B cell (primary cell): Measurements from ENCODE around the gene MT3. TPM values are rescaled to one million over a fixed set of nuclear protein-coding genes. Genes with fewer than 3 reads are reported as not detected.
"Not testable (repeated sequence)": the region's sequence is repeated elsewhere in the genome, so short reads cannot be mapped to it uniquely, and the experiment has no call there.

Source experiments
- ATAC-seq: fragments of 200-7000 bp; cut with Tn5 transposase; one replicate; pipeline ENCODE4 v1.10.0; 2021; ENCODE audit warnings: low read depth, mild to moderate bottlenecking, moderate number of reproducible peaks, moderate library complexity
- CTCF ChIA-PET: fragments of 350-600 bp; sonication (Branson Sonifier 250); formaldehyde crosslinking; loops from one replicate; lab custom pipeline; 2021; ENCODE audit warnings: antibody characterized with exemption, inconsistent platforms; lab: Charles Lee
- POLR2A ChIA-PET: fragments of 350-600 bp; sonication (Branson Sonifier 250); formaldehyde crosslinking; loops from one replicate; lab custom pipeline; 2021; ENCODE audit warnings: antibody characterized with exemption; lab: Charles Lee
- DNase-seq: peaks from one replicate; pipeline ENCODE4 v3.0.0; 2013
- H2AFZ ChIP-seq: 2 replicates; pipeline ENCODE4 v1.6.1; 2012; ENCODE audit warnings: mild to moderate bottlenecking, low read depth, low read length; ENCODE audit not compliant: insufficient read depth, poor library complexity, severe bottlenecking
- H3K27ac ChIP-seq, 2 donors: 1 replicate in 1 of 2; 2 replicates in 1 of 2; pipeline ENCODE4 v1.5.1; 2012 to 2013; ENCODE audit warnings: low read length in 2 of 2, mild to moderate bottlenecking in 2 of 2, moderate library complexity in 1 of 2
- H3K27me3 ChIP-seq, 4 experiments: fragments of 200-600 bp in 1 of 4; sonication (generic) in 1 of 4; replicated peaks in 1 of 4; 1 replicate in 2 of 4; 2 replicates in 2 of 4; pipeline versions ENCODE4 v1.6.1 to v1.7.0; 2013 to 2016; ENCODE audit warnings: low read length in 3 of 4, mild to moderate bottlenecking in 2 of 4, mixed read lengths in 1 of 4, moderate library complexity in 1 of 4; ENCODE audit not compliant: insufficient read depth in 4 of 4, control insufficient read depth in 3 of 4; ENCODE audit errors: control extremely low read depth in 1 of 4
- H3K36me3 ChIP-seq, 2 experiments: replicated peaks in 1 of 2; 1 replicate in 1 of 2; 2 replicates in 1 of 2; pipeline versions ENCODE4 v1.6.1 to v1.7.1; 2013; ENCODE audit warnings: low read length in 1 of 2; ENCODE audit not compliant: insufficient read depth in 2 of 2, control insufficient read depth in 1 of 2; ENCODE audit errors: control extremely low read depth in 1 of 2, extremely low read depth in 1 of 2
- H3K4me1 ChIP-seq, 2 donors: fragments of 200-600 bp in 1 of 2; sonication (generic) in 1 of 2; 1 replicate in 1 of 2; 2 replicates in 1 of 2; pipeline versions ENCODE4 v1.5.1 to v1.6.1; 2013 to 2017; ENCODE audit warnings: low read length in 2 of 2; ENCODE audit not compliant: control insufficient read depth in 2 of 2, insufficient read depth in 2 of 2
- H3K4me2 ChIP-seq: replicated peaks from 2 replicates; pipeline ENCODE3; 2012; ENCODE audit warnings: mild to moderate bottlenecking, low read depth, low read length; ENCODE audit not compliant: poor library complexity, severe bottlenecking
- H3K4me3 ChIP-seq, 5 experiments: fragments of 200-600 bp in 1 of 5; sonication (generic) in 1 of 5; 1 replicate in 3 of 5; 2 replicates in 2 of 5; pipeline versions ENCODE4 v1.5.1 to v1.7.0; 2011 to 2016; ENCODE audit warnings: low read length in 4 of 5, mild to moderate bottlenecking in 4 of 5, low read depth in 2 of 5, control low read depth in 1 of 5, moderate library complexity in 1 of 5; ENCODE audit not compliant: insufficient read depth in 1 of 5; ENCODE audit errors: control extremely low read depth in 1 of 5, extremely low read depth in 1 of 5
- H3K79me2 ChIP-seq: fragments of 200-600 bp; sonication (generic); one replicate; pipeline ENCODE4 v1.6.0; 2016; ENCODE audit warnings: low read length; ENCODE audit not compliant: control insufficient read depth, insufficient read depth
- H3K9ac ChIP-seq: fragments of 200-600 bp; sonication (generic); 2 replicates; pipeline ENCODE4 v1.6.1; 2017; ENCODE audit warnings: mild to moderate bottlenecking, low read length, moderate library complexity
- H3K9me3 ChIP-seq, 3 donors: one replicate each; pipeline versions ENCODE4 v1.6.1 to v1.7.1; 2013; ENCODE audit warnings: low read length in 2 of 3; ENCODE audit not compliant: control insufficient read depth in 2 of 3, insufficient read depth in 1 of 3; ENCODE audit errors: control extremely low read depth in 1 of 3
- H4K20me1 ChIP-seq: 2 replicates; pipeline ENCODE4 v1.6.0; 2012; ENCODE audit warnings: mild to moderate bottlenecking, low read length; ENCODE audit not compliant: insufficient read depth, control insufficient read depth, poor library complexity, severe bottlenecking
- H3K27ac Mint-ChIP-seq: one replicate; pipeline ENCODE4 v1.8.0; 2021; ENCODE audit warnings: mixed read lengths
- H3K27me3 Mint-ChIP-seq: one replicate; pipeline ENCODE4 v1.8.0; 2021; ENCODE audit warnings: mixed read lengths
- H3K4me1 Mint-ChIP-seq: one replicate; pipeline ENCODE4 v1.8.0; 2021; ENCODE audit warnings: mixed read lengths
- H3K4me3 Mint-ChIP-seq: one replicate; pipeline ENCODE4 v1.8.0; 2021; ENCODE audit warnings: mixed read lengths
- H3K9me3 Mint-ChIP-seq: one replicate; pipeline ENCODE4 v1.8.0; 2022; ENCODE audit warnings: mixed read lengths; ENCODE audit not compliant: insufficient read depth
- CTCF ChIP-seq: fragments of 200-600 bp; IDR thresholded peaks from one replicate; pipeline ENCODE4 v1.8.0; 2022; ENCODE audit warnings: antibody characterized with exemption, mild to moderate bottlenecking
- EZH2 ChIP-seq: IDR thresholded peaks from 2 replicates; pipeline ENCODE4 v1.6.1; 2012; ENCODE audit warnings: borderline replicate concordance, low read depth, mild to moderate bottlenecking, moderate library complexity, low read length; ENCODE audit not compliant: insufficient read depth, poor library complexity, severe bottlenecking
- WGBS: methylation state at CpG from one replicate; pipeline ENCODE4 v1.1.5; 2013; ENCODE audit warnings: missing lambda C conversion rate; ENCODE audit not compliant: insufficient coverage; 5-methylcytosine and 5-hydroxymethylcytosine counted together
- intact Hi-C: fragments of 100-400 bp; cut with micrococcal nuclease; formaldehyde crosslinking; loops from one replicate; pipeline ENCODE4 v1.10.0; 2022
- polyA plus RNA-seq: library from polyadenylated mRNA; depleted of rRNA; stranded (reverse); fragments of >200 nt; gene quantifications from 2 replicates; pipeline ENCODE4 v1.2.3, GENCODE V29; 2012
- total RNA-seq, 2 donors: library from RNA; stranded (reverse); fragments of 120-200 nt in 1 of 2; gene quantifications; 1 replicate in 1 of 2; 2 replicates in 1 of 2; pipeline versions ENCODE4 v1.2.3 to v1.2.4, GENCODE V29; 2013 to 2022

MT3 gene
- total and polyA plus RNA-seq, 2 donors (not counting 1 experiment from before 2014, with no cell fraction given) = not detected

- no peak overlapping the region for H3K4me3 Mint-ChIP-seq
- no peaks in the 10 kb centered on the region for H4K20me1 ChIP-seq
- 93% methylated on average over 3 of the region's 8 CpGs for WGBS
- no peak overlapping the region for H3K27ac ChIP-seq
- no peaks in the 10 kb centered on the region for H3K9me3 ChIP-seq
- no peaks in the 10 kb centered on the region for H3K36me3 ChIP-seq
- POLR2A ChIA-PET = no interaction called here
- H3K27me3 Mint-ChIP-seq = peaks cover 51% of the 10 kb centered on the region
- no peaks in the 10 kb centered on the region for H3K79me2 ChIP-seq
- H3K4me1 ChIP-seq = peaks cover 17% of the 10 kb centered on the region in 2 donors
- H3K4me1 Mint-ChIP-seq = peaks cover 18% of the 10 kb centered on the region
- CTCF ChIA-PET = no interaction called here
- H3K9ac ChIP-seq = no peak overlapping the region
- TF ChIP-seq CTCF (no peak), EZH2 (no peak)
- H3K4me2 ChIP-seq = no peak overlapping the region
- H3K27ac Mint-ChIP-seq = no peak overlapping the region
- H2AFZ ChIP-seq = no peak overlapping the region
- ATAC-seq (no peak), DNase-seq (no peak)
- H3K4me3 ChIP-seq = no peak overlapping the region
- H3K9me3 Mint-ChIP-seq = no peaks in the 10 kb centered on the region
- H3K27me3 ChIP-seq = peaks cover 0 to 43% (median 24%) of the 10 kb centered on the region in 4 experiments
- intact Hi-C loops = no loop called here
Observed at GRCh38 chr16:56620339-56620897, 31.1 kb downstream of the MT3 start.

GRCh38 chr16:56621665-56622445, 32.5 kb downstream of the MT3 start:
- CTCF ChIA-PET, H3K4me2 ChIP-seq, DNase-seq, H3K4me3 Mint-ChIP-seq, H3K9me3 Mint-ChIP-seq, intact Hi-C loops, POLR2A ChIA-PET, H3K9ac ChIP-seq, H3K27ac ChIP-seq, H3K4me3 ChIP-seq, H3K36me3 ChIP-seq, H4K20me1 ChIP-seq, H3K9me3 ChIP-seq, H2AFZ ChIP-seq, ATAC-seq, H3K27ac Mint-ChIP-seq, H3K79me2 ChIP-seq: not testable (repeated sequence)
- Mint-ChIP-seq H3K27me3 (peaks cover 55% of the 10 kb centered on the region), H3K4me1 (peaks cover 20% of the 10 kb centered on the region)
- WGBS = 79% methylated on average over 4 of the region's 4 CpGs
- Histone ChIP-seq H3K27me3 (peaks cover 0 to 47% (median 31%) of the 10 kb centered on the region in 4 experiments), H3K4me1 (peaks cover 22 to 23% of the 10 kb centered on the region in 2 donors)

- H2AFZ ChIP-seq, ATAC-seq, DNase-seq, H3K4me2 ChIP-seq, H3K79me2 ChIP-seq, H3K4me3 Mint-ChIP-seq, H3K9me3 ChIP-seq, H3K4me3 ChIP-seq, H4K20me1 ChIP-seq, H3K36me3 ChIP-seq, H3K27ac Mint-ChIP-seq, intact Hi-C loops, H3K9ac ChIP-seq, POLR2A ChIA-PET, H3K9me3 Mint-ChIP-seq, H3K27ac ChIP-seq: not testable (repeated sequence)
- CTCF ChIA-PET = interaction anchor here (0.9 to 1.7 kb wide), 4 partner anchors 11 to 22 kb away, joined by 3 to 5 read pairs (median 4); partner anchors contain the start of gene MT1A
- Mint-ChIP-seq H3K4me1 (peaks cover 13% of the 10 kb centered on the region), H3K27me3 (peaks cover 48% of the 10 kb centered on the region)
- Histone ChIP-seq H3K4me1 (peaks cover 14% of the 10 kb centered on the region in 2 donors), H3K27me3 (peaks cover 0 to 39% (median 24%) of the 10 kb centered on the region in 4 experiments)
- 91% methylated on average over 5 of the region's 5 CpGs for WGBS
Observed at GRCh38 chr16:56623184-56623583, 33.9 kb downstream of the MT3 start.
